Stomach (tissue), 9 donors: ENCODE results near the gene TUBGCP5. TPM values are rescaled to one million over a fixed set of nuclear protein-coding genes. Genes with fewer than 3 reads are reported as not detected.
A peak's percentile ranks its signal among the peaks of the same experiment; 100 is the strongest.
"Not testable (repeated sequence)": the region's sequence is repeated elsewhere in the genome, so short reads cannot be mapped to it uniquely, and the experiment has no call there.

Experiments
- DNase-seq, 2 donors: peaks; one replicate each; pipeline versions ENCODE4 v3.0.0 to v3.0.0-alpha.2; 2013 to 2019
- H3K27ac ChIP-seq, 5 donors: fragments of 200-600 bp in 4 of 5; sonication (generic) in 4 of 5; one replicate each; pipeline ENCODE4 v1.5.1; 2013 to 2019; ENCODE audit warnings: mild to moderate bottlenecking in 1 of 5, moderate library complexity in 1 of 5
- H3K27me3 ChIP-seq, 3 donors: fragments of 200-600 bp; sonication (generic); one replicate each; pipeline ENCODE4 v1.5.1; 2017 to 2019; ENCODE audit warnings: mixed run types in 1 of 3
- H3K36me3 ChIP-seq, 4 donors: fragments of 200-600 bp; sonication (generic); 1 replicate in 3 of 4; 2 replicates in 1 of 4; pipeline ENCODE4 v1.5.1; 2016 to 2019
- H3K4me1 ChIP-seq, 4 donors: fragments of 200-600 bp; sonication (generic); one replicate each; pipeline ENCODE4 v1.5.1; 2016 to 2019
- H3K4me3 ChIP-seq, 4 donors: fragments of 200-600 bp; sonication (generic) in 3 of 4; one replicate each; pipeline ENCODE4 v1.5.1; 2016 to 2019; ENCODE audit warnings: mild to moderate bottlenecking in 1 of 4
- H3K9me3 ChIP-seq, 4 donors: fragments of 200-600 bp; sonication (generic); one replicate each; pipeline ENCODE4 v1.5.1; 2016 to 2019
- POLR2AphosphoS5 ChIP-seq, 3 donors: sonication (generic); formaldehyde crosslinking; IDR thresholded peaks; one replicate each; pipeline ENCODE4 v1.6.1; 2016; ENCODE audit warnings: antibody characterized with exemption in 3 of 3
- WGBS, 5 donors: extraction: QIAGEN DNeasy Blood & Tissue Kit in 3 of 5; methylation state at CpG; one replicate each; pipeline versions ENCODE4 v1.1.5 to v1.1.7; 2013 to 2018; 5-methylcytosine and 5-hydroxymethylcytosine counted together
- intact Hi-C: fragments of 100-400 bp; cut with DNase I; formaldehyde crosslinking; loops from one replicate; pipeline ENCODE4 v1.15.1; 2023; ENCODE audit warnings: low total_unique reads
- polyA plus RNA-seq, 3 donors: library from polyadenylated mRNA; stranded (reverse); fragments of 200-250 nt; gene quantifications; one replicate each; pipeline ENCODE4 v1.2.3, GENCODE V29; 2013
- total RNA-seq, 5 donors: library from RNA; depleted of rRNA; stranded (reverse); fragments of >200 nt; gene quantifications; one replicate each; pipeline versions ENCODE4 v1.1.0 to v1.2.3, GENCODE V29; 2014 to 2016
- TF ChIP-seq, protein P1 (sequence below), 7 experiments: fragments of 450-650 bp in 4 of 7; fragments of 200-600 bp in 3 of 7; sonication (generic) in 3 of 7; IDR thresholded peaks; one replicate each; pipeline ENCODE4 v1.5.1; 2016 to 2019; ENCODE audit warnings: antibody characterized with exemption in 7 of 7, control low read depth in 2 of 7, mild to moderate bottlenecking in 1 of 7
- donor health status: healthy with polysubstance abuse.
- donor health status: Bipolar disorder and iron deficiency.
- donor health status: healthy.

Gene TUBGCP5
- total and polyA plus RNA-seq, 8 donors, result 4.1 to 44.2 (median 9.9) TPM

- 84 to 94% (median 92%) methylated on average over 10 to 16 of the region's 16 CpGs for WGBS, 5 donors
- Histone ChIP-seq H3K9me3 (no peaks in the 10 kb centered on the region), H3K27ac (no peak overlapping the region), H3K27me3 (no peaks in the 10 kb centered on the region), H3K4me3 (no peak overlapping the region), H3K4me1 (no peaks in the 10 kb centered on the region), H3K36me3 (no peaks in the 10 kb centered on the region)
- no peak for TF ChIP-seq POLR2AphosphoS5 (IDR thresholded peaks at IDR 0.05)
- TF ChIP-seq, protein P1, sequence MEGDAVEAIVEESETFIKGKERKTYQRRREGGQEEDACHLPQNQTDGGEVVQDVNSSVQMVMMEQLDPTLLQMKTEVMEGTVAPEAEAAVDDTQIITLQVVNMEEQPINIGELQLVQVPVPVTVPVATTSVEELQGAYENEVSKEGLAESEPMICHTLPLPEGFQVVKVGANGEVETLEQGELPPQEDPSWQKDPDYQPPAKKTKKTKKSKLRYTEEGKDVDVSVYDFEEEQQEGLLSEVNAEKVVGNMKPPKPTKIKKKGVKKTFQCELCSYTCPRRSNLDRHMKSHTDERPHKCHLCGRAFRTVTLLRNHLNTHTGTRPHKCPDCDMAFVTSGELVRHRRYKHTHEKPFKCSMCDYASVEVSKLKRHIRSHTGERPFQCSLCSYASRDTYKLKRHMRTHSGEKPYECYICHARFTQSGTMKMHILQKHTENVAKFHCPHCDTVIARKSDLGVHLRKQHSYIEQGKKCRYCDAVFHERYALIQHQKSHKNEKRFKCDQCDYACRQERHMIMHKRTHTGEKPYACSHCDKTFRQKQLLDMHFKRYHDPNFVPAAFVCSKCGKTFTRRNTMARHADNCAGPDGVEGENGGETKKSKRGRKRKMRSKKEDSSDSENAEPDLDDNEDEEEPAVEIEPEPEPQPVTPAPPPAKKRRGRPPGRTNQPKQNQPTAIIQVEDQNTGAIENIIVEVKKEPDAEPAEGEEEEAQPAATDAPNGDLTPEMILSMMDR (IDR thresholded peaks at IDR 0.05), result no peak
- DNase-seq, result no peak
- intact Hi-C loops, result no loop called here
These were observed 10.7 kb upstream of the TUBGCP5 start for GRCh38 chr15:23049984-23050628.

DNA sequence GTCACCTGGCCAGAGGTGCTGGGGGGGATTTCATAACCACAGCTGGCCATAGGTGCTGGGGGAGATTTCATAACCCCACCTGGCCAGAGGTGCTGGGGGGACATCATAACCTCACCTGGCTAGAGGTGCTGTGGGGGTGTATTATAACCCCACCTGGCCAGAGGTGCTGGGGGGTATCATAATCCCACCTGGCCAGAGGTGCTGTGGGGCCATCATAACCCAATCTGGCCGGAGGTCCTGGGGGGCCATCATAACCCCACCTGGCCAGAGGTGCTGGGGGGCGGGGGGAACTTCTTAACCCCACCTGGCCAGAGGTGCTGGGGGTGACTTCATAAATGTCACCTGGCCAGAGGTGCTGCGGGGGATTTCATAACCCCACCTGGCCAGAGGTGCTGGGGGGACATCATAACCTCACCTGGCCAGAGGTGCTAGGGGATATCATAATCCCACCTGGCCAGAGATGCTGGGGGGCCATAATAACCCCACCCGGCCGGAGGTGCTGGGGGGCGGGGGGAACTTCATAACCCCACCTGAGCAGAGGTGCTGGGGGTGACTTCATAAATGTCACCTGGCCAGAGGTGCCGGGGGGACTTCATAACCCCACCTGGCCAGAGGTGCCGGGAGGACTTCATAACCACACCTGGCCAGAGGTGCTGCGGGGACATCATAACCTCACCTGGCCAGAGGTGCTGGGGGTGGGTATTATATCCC lies 9.4 kb upstream of the TUBGCP5 start:
- H3K4me3 ChIP-seq, H3K9me3 ChIP-seq, H3K27ac ChIP-seq, H3K4me1 ChIP-seq, intact Hi-C loops, H3K27me3 ChIP-seq, DNase-seq, H3K36me3 ChIP-seq: not testable (repeated sequence)
- WGBS, 5 donors, result 43 to 90% (median 86%) methylated on average over 1 to 9 of the region's 9 CpGs

GRCh38 chr15:23043987-23044386 lies 4.6 kb upstream of the TUBGCP5 start:
- intact Hi-C loops, H3K4me1 ChIP-seq: not testable (repeated sequence)
- WGBS, 5 donors, result 67 to 92% (median 78%) methylated on average over 1 to 2 of the region's 2 CpGs; no CpG with 5 or more reads in 1 of the 5 donors

GRCh38 chr15:23043535-23043934 lies 4.2 kb upstream of the TUBGCP5 start:
- H3K36me3 ChIP-seq, H3K4me3 ChIP-seq, intact Hi-C loops, H3K9me3 ChIP-seq, DNase-seq, H3K27me3 ChIP-seq, H3K27ac ChIP-seq: not testable (repeated sequence)
- 91 to 98% (median 93%) methylated on average over 4 of the region's 4 CpGs; no CpG with 5 or more reads in 1 of the 5 donors for WGBS, 5 donors
- H3K4me1 ChIP-seq, result peaks cover 0 to 11% (median 10%) of the 10 kb centered on the region in 4 donors

More at GRCh38 chr15:23043987-23044386, 4.6 kb upstream of the TUBGCP5 start:
- not testable (repeated sequence) for H3K27me3 ChIP-seq, DNase-seq, H3K27ac ChIP-seq, H3K4me3 ChIP-seq, H3K9me3 ChIP-seq, H3K36me3 ChIP-seq

DNA sequence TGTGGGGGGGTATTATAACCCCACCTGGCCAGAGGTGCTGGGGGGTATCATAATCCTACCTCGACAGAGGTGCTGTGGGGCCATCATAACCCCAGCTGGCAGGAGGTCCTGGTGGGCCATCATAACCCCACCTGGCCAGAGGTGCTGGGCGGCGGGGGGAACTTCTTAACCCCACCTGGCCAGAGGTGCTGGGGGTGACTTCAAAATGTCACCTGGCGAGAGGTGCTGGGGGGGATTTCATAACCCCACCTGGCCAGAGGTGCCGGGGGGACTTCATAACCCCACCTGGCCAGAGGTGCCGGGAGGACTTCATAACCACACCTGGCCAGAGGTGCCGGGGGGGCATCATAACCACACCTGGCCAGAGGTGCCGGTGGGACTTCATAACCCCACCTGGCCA lies 2.4 kb upstream of the TUBGCP5 start:
- H3K4me1 ChIP-seq, result peaks cover 3 to 26% (median 22%) of the 10 kb centered on the region in 4 donors
- H3K27me3 ChIP-seq, H3K9me3 ChIP-seq, intact Hi-C loops, H3K27ac ChIP-seq, H3K36me3 ChIP-seq, DNase-seq, H3K4me3 ChIP-seq: not testable (repeated sequence)
- WGBS, 5 donors, result 85 to 93% (median 90%) methylated on average over 2 to 8 of the region's 8 CpGs

DNA sequence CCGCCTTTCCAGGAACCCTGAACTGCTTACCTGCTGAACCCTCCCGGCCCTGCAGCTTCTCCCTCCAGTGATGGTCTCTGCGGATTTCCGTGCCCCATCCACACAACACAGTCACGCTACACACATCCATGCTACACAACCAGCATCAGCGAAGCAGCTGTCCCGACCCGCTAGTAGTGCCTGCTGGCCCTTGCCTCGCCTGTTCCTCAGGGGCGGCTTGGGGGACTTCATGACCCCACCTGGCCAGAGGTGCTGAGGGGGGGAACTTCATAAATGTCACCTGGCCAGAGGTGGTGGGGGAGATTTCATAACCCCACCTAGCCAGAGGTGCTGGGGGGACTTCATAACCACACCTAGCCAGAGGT lies 530 bp upstream of the TUBGCP5 start:
- 26 to 37% (median 36%) methylated on average over 8 to 10 of the region's 10 CpGs for WGBS, 5 donors
- Histone ChIP-seq H3K27ac (peak overlapping the region; percentile 48 to 91 (median 82)), H3K4me3 (peak overlapping the region; percentile 67 to 90 (median 86)), H3K27me3 (no peaks in the 10 kb centered on the region), H3K9me3 (no peaks in the 10 kb centered on the region), H3K4me1 (peaks cover 3 to 26% (median 22%) of the 10 kb centered on the region in 4 donors), H3K36me3 (peaks cover 0 to 18% (median 14%) of the 10 kb centered on the region in 4 donors)
- TF ChIP-seq, protein P1 (IDR thresholded peaks at IDR 0.05), result peak in 1 of 7 experiments; percentile 2
- no peak for TF ChIP-seq POLR2AphosphoS5 (IDR thresholded peaks at IDR 0.05)
- intact Hi-C loops, result no loop called here
- no peak for DNase-seq
